ENCODE data around the gene RIPK3. TPM values are rescaled to one million over a fixed set of nuclear protein-coding genes. Genes with fewer than 3 reads are reported as not detected.
"Not testable (repeated sequence)": the region's sequence is repeated elsewhere in the genome, so short reads cannot be mapped to it uniquely, and the experiment has no call there.

The RIPK3 gene
- total RNA-seq (19.5 TPM), polyA plus RNA-seq (ENCODE audit: insufficient read depth, low read depth, low replicate concordance) (5.1 TPM)
- long read RNA-seq, donor 1, partial matches to known transcripts = 0 of 1 reads
- long read RNA-seq, donor 1, other reads (novel, unspliced or antisense) = 0 of 1 reads
- long read RNA-seq, donor 2 = 0 reads
- long read RNA-seq, donor 3, partial matches to known transcripts = 0 of 1 reads
- long read RNA-seq, donor 3, other reads (novel, unspliced or antisense) = 0 of 1 reads
- long read RNA-seq, donor 4 = 0 reads
- long read RNA-seq, donor 5 = 0 reads
- long read RNA-seq, donor 6 = 0 reads
- long read RNA-seq, donor 7, partial matches to known transcripts = 2 of 9 reads
- long read RNA-seq, donor 7, other reads (novel, unspliced or antisense) = 2 of 9 reads
- long read RNA-seq, donor 8, partial matches to known transcripts = 0 of 1 reads
- long read RNA-seq, donor 8, other reads (novel, unspliced or antisense) = 0 of 1 reads
- long read RNA-seq, donor 9 = 0 reads
- long read RNA-seq, donor 10, partial matches to known transcripts = 0 of 1 reads
- long read RNA-seq, donor 10, other reads (novel, unspliced or antisense) = 0 of 1 reads

DNA sequence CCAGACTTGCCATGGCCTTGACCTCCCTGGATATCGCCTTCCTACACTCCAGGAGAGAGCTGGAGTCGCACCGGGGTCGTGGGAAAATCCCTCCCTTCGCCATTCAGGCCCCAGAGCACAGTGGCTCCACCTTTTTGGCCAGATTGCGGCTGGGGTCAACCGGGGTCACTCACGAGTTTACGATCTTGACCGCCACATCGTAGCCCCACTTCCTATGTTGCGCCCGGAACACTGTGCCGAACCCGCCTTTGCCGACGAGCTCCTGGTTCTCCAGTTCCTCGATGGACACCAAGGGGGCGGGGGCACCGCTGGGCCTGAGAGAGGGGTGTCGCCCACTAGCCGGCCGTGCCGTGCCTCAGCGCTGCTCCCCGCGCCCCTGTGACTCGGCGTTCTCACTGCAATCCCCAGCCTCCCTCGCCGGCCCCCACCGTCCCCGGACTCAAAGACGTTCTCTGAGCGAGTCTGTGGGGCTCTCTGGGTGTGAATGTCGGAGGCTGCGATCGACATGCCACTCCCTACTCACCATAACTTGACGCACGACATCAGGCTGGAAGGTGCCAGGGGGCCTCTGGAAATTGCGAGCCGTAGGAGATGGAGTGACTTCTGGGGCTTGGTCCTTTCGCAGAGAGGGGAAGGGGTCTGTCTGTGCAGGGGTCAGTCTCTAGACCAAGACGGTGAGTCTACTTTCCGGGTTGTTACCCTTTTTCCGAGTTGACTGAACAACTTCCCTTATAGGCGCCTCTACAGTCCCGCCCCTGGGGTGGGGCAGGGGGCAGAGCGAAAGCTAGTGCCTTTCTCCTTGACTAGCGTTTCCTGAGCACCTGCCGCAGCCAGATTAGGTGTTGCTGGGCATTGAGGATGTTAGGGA lies at the start of gene RIPK3:
TSS of gene RIPK3 (minus strand) at position 708 of the 868 bp plus-strand sequence. CDS start at position 543, 165 bp downstream.
- peaks cover 0 to 9% (median 0%) of the 10 kb centered on the region in 3 donors for H3K4me1 ChIP-seq (ENCODE audit: control insufficient read depth in 2 of 3, insufficient read depth in 2 of 3, low read depth in 1 of 3, low read length in 3 of 3)
- H3K9ac ChIP-seq (ENCODE audit: low read length in 3 of 3) = peak within 1 kb of the TSS in 2 of 3 donors; percentile 38 to 65
- no peaks in the 10 kb centered on the region for H3K9me3 ChIP-seq (ENCODE audit: control insufficient read depth in 2 of 3, insufficient read depth in 1 of 3, low read length in 3 of 3)
- H3K27ac ChIP-seq (ENCODE audit: low read depth in 2 of 2, low read length in 2 of 2) = no peak within 1 kb of the TSS
- no peaks in the 10 kb centered on the region for H3K27me3 ChIP-seq (ENCODE audit: control insufficient read depth, insufficient read depth, low read length)
- TF ChIP-seq, protein P1, sequence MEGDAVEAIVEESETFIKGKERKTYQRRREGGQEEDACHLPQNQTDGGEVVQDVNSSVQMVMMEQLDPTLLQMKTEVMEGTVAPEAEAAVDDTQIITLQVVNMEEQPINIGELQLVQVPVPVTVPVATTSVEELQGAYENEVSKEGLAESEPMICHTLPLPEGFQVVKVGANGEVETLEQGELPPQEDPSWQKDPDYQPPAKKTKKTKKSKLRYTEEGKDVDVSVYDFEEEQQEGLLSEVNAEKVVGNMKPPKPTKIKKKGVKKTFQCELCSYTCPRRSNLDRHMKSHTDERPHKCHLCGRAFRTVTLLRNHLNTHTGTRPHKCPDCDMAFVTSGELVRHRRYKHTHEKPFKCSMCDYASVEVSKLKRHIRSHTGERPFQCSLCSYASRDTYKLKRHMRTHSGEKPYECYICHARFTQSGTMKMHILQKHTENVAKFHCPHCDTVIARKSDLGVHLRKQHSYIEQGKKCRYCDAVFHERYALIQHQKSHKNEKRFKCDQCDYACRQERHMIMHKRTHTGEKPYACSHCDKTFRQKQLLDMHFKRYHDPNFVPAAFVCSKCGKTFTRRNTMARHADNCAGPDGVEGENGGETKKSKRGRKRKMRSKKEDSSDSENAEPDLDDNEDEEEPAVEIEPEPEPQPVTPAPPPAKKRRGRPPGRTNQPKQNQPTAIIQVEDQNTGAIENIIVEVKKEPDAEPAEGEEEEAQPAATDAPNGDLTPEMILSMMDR (IDR thresholded peaks at IDR 0.05; ENCODE audit: borderline replicate concordance, extremely low read depth, insufficient read depth) = no peak
- FAIRE-seq (no peak), DNase-seq (peak in 3 of 5 donors; percentile 51 to 84 (median 63))
- peak within 1 kb of the TSS; percentile 50 to 68 (median 65) for H3K4me3 ChIP-seq (ENCODE audit: low read length in 3 of 3)
- intact Hi-C loops (cut with DNase I) = loop anchor here (5.0 kb wide), 1 partner anchor 98 kb away; no protein-coding TSS in a partner anchor
- no peaks in the 10 kb centered on the region for H3K36me3 ChIP-seq (ENCODE audit: control insufficient read depth in 2 of 3, insufficient read depth in 3 of 3, low read length in 3 of 3)

DNA sequence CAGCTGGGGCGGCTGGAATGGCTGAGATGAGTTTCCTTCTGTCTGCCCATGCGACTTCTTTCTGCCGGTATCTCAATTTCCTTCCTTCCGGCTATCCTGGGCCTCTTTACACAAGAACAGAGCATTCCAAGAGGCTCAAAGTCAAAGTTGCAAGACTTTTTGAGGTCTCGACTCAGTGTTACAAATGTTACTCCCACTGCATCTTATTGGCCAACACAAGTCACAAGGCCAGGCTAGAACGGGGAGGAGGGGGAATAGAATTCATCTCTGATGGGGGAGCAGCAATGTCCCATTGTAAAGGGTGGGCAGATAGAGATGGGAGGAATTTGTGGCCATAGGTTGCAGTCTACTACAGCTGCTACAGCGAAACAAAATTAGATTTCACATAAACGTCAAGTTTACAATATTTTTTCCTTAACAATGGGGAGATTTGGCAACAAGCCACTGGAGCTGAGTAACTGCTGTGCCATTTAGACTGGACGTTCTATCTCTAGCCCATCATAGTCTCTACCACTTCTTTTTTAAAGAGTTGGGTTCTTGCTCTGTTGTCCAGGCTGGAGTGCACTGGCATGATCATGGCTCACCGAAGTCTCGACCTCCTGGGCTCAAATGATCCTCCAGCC lies 49.5 kb upstream of the RIPK3 start:
- TF ChIP-seq, protein P1 (IDR thresholded peaks at IDR 0.05; ENCODE audit: borderline replicate concordance, extremely low read depth, insufficient read depth) = no peak
- peak in 1 of 5 donors; percentile 56 for DNase-seq
- Histone ChIP-seq H3K36me3 (ENCODE audit: control insufficient read depth in 2 of 3, insufficient read depth in 3 of 3, low read length in 3 of 3) (no peaks in the 10 kb centered on the region), H3K4me1 (ENCODE audit: control insufficient read depth in 2 of 3, insufficient read depth in 2 of 3, low read depth in 1 of 3, low read length in 3 of 3) (peaks cover 0 to 4% (median 0%) of the 10 kb centered on the region in 3 donors), H3K4me3 (ENCODE audit: low read length in 3 of 3) (no peak overlapping the region), H3K9ac (ENCODE audit: low read length in 3 of 3) (no peak overlapping the region), H3K27ac (ENCODE audit: low read depth in 2 of 2, low read length in 2 of 2) (no peak overlapping the region), H3K27me3 (ENCODE audit: control insufficient read depth, insufficient read depth, low read length) (no peaks in the 10 kb centered on the region), H3K9me3 (ENCODE audit: control insufficient read depth in 2 of 3, insufficient read depth in 1 of 3, low read length in 3 of 3) (no peaks in the 10 kb centered on the region)
- intact Hi-C loops (cut with DNase I) = no loop called here
- FAIRE-seq = no peak

DNA sequence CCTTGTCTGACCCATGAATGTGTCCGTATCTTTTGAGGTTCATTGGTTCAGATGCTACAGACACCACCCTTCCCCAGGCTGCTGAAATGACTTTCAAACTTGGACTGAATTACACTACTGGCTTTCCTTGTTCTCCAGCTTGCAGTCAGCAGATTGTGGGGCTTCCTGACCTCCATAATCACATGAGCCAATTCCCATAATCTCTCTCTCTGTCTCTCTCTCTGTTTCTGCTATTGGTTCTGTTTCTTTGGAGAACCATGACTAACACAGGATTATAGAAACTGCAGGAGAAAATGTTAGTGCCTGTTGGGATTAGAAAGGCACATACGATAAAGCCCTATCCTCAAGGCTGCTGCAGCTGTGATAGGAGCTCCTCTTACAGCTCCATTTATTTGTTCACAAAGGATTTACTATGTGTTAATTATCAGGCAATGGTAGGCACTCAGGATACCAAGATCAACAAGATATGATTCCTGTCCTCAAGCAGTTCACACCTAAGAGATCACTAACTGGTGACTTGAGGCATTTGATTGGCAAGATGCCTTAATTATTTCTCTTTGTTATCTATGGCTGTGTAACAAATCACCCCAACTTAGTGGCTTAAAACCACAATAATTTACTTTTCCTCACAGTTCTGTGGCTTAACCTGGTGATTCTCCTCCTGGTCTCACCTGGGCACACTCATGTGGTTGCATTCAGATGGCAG lies 48.8 kb upstream of the RIPK3 start:
- intact Hi-C loops (cut with DNase I) = no loop called here

DNA sequence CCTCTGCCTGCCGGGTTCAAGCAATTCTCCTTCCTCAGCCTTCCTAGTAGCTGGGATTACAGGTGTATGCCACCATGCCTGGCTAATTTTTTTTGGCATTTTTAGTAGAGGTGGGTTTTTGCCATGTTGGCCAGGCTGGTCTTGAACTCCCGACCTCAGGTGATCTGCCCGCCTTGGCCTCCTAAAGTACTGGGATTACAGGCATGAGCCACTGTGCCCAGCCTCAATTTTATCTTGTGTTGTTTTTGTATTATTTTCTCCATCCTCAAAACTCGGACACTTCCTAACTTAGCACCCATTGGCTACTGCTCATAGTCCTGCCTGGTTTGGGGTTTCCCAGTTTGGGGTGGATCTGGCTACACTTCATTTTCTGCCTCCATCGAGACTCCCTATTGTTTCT lies 47.8 kb upstream of the RIPK3 start:
- H3K9me3 ChIP-seq (ENCODE audit: control insufficient read depth in 2 of 3, insufficient read depth in 1 of 3, low read length in 3 of 3); intact Hi-C loops (cut with DNase I): not testable (repeated sequence)

More for the DNA sequence above, 48.8 kb upstream of the RIPK3 start:
- peaks cover 0 to 4% (median 0%) of the 10 kb centered on the region in 3 donors for H3K4me1 ChIP-seq (ENCODE audit: control insufficient read depth in 2 of 3, insufficient read depth in 2 of 3, low read depth in 1 of 3, low read length in 3 of 3)
- no peak for DNase-seq
- no peak overlapping the region for H3K27ac ChIP-seq (ENCODE audit: low read depth in 2 of 2, low read length in 2 of 2)
- no peak overlapping the region for H3K4me3 ChIP-seq (ENCODE audit: low read length in 3 of 3)
- no peaks in the 10 kb centered on the region for H3K36me3 ChIP-seq (ENCODE audit: control insufficient read depth in 2 of 3, insufficient read depth in 3 of 3, low read length in 3 of 3)
- H3K9me3 ChIP-seq (ENCODE audit: control insufficient read depth in 2 of 3, insufficient read depth in 1 of 3, low read length in 3 of 3) = no peaks in the 10 kb centered on the region
- no peak for FAIRE-seq
- no peaks in the 10 kb centered on the region for H3K27me3 ChIP-seq (ENCODE audit: control insufficient read depth, insufficient read depth, low read length)
- TF ChIP-seq, protein P1 (IDR thresholded peaks at IDR 0.05; ENCODE audit: borderline replicate concordance, extremely low read depth, insufficient read depth) = no peak
- H3K9ac ChIP-seq (ENCODE audit: low read length in 3 of 3) = no peak overlapping the region

More for the DNA sequence above, 47.8 kb upstream of the RIPK3 start:
- H3K36me3 ChIP-seq (ENCODE audit: control insufficient read depth in 2 of 3, insufficient read depth in 3 of 3, low read length in 3 of 3); DNase-seq; H3K27me3 ChIP-seq (ENCODE audit: control insufficient read depth, insufficient read depth, low read length); FAIRE-seq; H3K9ac ChIP-seq (ENCODE audit: low read length in 3 of 3); H3K4me1 ChIP-seq (ENCODE audit: control insufficient read depth in 2 of 3, insufficient read depth in 2 of 3, low read depth in 1 of 3, low read length in 3 of 3); H3K27ac ChIP-seq (ENCODE audit: low read depth in 2 of 2, low read length in 2 of 2); H3K4me3 ChIP-seq (ENCODE audit: low read length in 3 of 3): not testable (repeated sequence)

All from kidney (tissue), 22 donors.